Stomach (tissue), 4 donors: Measurements from ENCODE around the gene FAM184B.

Source experiments
- POLR2A ChIP-seq, 4 donors: fragments of 450-650 bp; IDR thresholded peaks; one replicate each; pipeline ENCODE4 v1.6.1; 2016; ENCODE audit warnings: antibody characterized with exemption in 4 of 4, control low read depth in 2 of 4, mild to moderate bottlenecking in 1 of 4, moderate library complexity in 1 of 4
- POLR2AphosphoS5 ChIP-seq, 3 donors: sonication (generic); formaldehyde crosslinking; IDR thresholded peaks; one replicate each; pipeline ENCODE4 v1.6.1; 2016; ENCODE audit warnings: antibody characterized with exemption in 3 of 3
- TF ChIP-seq, protein P1 (sequence below), 7 experiments: fragments of 450-650 bp in 4 of 7; fragments of 200-600 bp in 3 of 7; sonication (generic) in 3 of 7; IDR thresholded peaks; one replicate each; pipeline ENCODE4 v1.5.1; 2016 to 2019; ENCODE audit warnings: antibody characterized with exemption in 7 of 7, control low read depth in 2 of 7, mild to moderate bottlenecking in 1 of 7

- TF ChIP-seq, protein P1, sequence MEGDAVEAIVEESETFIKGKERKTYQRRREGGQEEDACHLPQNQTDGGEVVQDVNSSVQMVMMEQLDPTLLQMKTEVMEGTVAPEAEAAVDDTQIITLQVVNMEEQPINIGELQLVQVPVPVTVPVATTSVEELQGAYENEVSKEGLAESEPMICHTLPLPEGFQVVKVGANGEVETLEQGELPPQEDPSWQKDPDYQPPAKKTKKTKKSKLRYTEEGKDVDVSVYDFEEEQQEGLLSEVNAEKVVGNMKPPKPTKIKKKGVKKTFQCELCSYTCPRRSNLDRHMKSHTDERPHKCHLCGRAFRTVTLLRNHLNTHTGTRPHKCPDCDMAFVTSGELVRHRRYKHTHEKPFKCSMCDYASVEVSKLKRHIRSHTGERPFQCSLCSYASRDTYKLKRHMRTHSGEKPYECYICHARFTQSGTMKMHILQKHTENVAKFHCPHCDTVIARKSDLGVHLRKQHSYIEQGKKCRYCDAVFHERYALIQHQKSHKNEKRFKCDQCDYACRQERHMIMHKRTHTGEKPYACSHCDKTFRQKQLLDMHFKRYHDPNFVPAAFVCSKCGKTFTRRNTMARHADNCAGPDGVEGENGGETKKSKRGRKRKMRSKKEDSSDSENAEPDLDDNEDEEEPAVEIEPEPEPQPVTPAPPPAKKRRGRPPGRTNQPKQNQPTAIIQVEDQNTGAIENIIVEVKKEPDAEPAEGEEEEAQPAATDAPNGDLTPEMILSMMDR (IDR thresholded peaks at IDR 0.05), result no peak
- TF ChIP-seq POLR2AphosphoS5 (IDR thresholded peaks at IDR 0.05) (no peak), POLR2A (IDR thresholded peaks at IDR 0.05) (no peak)
Observed at GRCh38 chr4:17753646-17754045, 27.8 kb downstream of the FAM184B start.
